SK-N-DZ (cell line): ENCODE measurements around the gene SLC20A1.

ENCODE experiments used
- DNase-seq: peaks from one replicate; pipeline ENCODE4 v3.0.0-alpha.2; 2015; ENCODE audit warnings: low spot score

Gene SLC20A1

DNA sequence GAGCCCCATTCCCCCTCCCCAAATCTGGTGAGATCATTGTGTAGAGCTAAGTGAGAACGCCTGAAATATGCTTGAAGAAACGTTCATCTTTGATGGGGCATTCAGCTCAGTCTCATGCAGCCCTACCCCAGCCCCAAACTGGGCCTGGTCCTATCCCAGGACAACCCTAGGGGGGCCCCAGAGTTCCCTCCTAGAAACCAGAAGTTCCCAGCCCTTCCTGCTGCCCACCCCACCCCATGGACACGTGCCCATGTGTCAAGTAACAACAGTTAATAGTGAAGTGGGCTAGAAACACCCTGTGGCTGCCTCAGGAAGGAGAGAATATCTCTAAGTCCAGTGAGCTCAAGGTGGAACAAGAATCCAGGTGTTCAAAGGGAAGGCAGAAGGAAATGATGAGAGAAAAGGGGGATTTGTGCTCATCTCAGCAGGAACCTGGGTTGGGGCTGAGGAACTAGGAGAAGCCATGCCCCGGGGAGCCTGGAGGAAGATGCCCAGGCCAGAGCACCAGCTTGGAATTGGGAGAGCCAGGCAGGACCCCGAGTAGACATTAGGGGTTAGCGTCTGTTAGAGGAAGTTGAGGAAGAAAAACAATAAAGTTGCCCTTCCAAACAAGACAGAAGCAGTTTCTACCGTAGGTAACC lies 20.1 kb upstream of the SLC20A1 start:
- no peak for DNase-seq

DNA sequence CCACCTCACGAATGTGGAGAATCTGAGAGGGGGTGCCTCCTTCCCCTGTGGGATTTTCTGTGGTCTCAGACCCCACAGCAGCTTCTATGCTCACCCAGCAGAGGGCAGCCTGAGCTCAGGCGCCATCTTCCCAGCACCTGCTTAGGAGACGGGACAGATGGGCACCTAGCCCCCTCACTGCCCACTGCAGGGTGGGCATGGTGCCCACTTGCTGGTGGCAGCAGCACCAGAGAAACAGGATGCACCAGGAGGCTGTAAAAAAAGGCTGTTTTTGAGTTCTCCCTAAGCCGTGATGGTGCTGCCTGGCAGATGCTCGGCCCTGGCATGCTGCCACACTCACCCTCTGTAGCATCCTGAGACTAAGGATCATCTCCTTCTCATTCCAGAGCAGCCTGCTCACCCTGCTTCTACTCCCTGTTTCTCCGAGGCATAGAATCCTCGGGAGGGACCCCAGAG lies 19.1 kb upstream of the SLC20A1 start:
- peak; percentile 54 for DNase-seq

DNA sequence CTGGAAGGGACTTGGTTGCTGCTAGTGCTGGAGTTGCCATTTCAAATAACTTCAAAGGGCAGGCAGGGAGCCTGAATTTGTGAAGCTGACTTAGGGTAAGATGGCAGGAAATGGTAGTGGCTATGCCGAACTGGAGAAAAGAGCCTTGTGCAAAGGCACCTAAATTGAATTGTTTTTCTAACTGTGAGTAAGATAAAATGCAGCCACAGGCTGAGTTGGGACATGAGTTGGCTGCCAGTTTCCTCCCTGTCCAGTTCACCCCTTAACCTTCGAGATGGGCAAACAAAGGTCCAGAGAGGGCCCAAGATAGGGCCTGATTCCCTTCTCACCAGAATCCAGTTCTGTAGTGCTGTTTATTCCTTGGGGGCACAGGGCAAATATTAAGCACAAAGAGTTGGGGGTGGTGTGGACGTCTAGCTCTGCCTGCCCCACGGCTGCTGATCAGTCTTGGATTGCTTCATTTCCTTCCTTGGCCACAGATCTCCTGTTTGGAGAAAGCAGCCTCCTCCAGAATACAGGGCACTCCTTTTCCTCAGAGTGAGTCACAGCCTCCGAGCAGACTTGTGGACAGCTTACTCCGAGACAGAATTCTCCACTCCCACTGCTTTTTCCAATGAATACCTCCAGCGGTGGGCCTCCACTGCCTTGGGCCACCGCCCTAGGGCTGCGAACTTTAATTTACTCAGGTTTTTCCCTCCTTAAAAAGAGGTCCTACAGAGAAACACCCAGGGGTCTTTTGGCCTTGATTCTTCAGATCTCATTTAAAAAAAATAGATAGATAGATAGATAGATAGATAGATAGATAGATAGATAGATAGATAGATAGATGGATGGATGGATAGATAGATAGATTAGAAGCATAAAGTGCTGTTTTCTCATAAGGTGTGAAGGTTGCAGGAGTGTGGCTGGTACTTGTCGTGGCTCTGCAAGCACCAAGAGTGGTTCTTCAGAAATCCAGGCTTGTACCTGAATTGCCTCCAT lies 18.4 kb upstream of the SLC20A1 start:
- DNase-seq, result no peak

DNA sequence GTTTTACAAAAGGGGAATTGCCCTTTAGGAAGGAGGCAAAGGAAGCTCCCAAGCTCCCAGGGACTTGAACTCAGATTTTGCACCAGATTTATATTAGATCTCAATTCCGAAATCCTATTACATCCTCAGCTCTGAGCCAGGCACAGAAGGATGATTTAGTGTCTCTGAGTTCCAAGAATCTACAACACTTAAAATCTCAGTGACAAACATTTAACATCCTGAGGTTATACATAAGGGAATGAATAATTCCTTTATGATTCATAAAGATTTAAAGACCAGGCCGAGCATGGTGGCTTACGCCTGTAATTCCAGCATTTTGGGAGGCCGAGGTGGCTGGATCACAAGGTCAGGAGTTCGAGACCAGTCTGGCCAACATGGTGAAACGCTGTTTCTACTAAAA lies 16.5 kb upstream of the SLC20A1 start:
- DNase-seq, result no peak

DNA sequence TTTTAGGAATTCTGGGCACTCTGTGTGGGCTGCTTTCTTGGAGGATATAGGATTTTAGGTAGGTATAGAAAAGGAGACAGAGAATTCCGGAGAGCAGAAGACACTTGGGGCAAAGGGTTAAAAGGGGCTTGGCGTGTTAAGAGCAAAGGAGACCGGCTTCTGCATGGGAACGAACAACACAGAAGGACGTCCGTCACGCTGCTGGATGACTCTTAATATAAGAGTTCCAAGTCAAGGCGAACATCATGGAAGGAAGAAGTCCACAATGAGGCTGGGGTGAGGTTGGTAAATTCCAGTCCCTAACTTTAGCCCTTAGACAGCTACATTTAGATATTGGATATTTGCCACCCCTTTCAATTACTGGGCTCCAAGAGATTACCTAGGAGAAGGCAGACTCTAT lies 15.9 kb upstream of the SLC20A1 start:
- DNase-seq, result no peak

DNA sequence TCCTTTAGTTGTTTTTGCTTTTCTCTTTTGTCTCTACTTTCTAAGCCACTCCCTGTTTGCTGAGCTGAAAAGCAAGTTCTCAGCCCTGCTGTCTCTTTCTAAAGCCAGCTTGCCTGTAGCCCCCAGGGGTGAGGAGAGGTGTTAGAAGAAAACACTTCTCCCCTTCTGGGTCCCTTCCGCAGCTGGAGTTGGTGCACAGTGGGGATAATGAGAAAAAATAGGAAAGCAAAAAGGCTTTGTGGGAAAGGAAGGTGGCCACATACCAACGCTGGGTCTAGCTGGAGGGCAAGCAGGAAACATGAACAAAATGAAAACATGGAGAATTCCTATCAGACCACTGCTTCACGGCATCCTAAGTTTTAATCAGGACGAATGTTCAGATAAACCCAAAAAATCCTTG lies 15.5 kb upstream of the SLC20A1 start:
- no peak for DNase-seq

DNA sequence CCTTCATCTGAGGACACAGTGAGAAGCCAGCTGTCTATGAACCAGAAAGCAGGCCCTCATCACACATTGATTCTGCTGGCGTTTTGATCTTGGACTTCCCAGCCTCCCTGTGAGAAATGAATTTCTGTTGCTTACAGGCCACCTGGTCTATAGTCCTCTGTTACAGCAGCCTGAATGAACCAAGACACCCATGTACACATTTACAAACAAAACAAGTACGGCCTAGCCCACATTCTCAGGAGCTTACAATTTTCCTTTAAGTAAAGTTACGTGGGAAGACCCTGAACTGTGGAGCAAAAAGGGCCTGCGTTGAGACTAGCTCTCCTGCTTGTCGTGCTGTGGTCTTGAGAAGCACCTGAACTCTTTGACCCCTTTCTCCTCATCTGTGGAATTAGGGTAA lies 12.0 kb upstream of the SLC20A1 start:
- no peak for DNase-seq

DNA sequence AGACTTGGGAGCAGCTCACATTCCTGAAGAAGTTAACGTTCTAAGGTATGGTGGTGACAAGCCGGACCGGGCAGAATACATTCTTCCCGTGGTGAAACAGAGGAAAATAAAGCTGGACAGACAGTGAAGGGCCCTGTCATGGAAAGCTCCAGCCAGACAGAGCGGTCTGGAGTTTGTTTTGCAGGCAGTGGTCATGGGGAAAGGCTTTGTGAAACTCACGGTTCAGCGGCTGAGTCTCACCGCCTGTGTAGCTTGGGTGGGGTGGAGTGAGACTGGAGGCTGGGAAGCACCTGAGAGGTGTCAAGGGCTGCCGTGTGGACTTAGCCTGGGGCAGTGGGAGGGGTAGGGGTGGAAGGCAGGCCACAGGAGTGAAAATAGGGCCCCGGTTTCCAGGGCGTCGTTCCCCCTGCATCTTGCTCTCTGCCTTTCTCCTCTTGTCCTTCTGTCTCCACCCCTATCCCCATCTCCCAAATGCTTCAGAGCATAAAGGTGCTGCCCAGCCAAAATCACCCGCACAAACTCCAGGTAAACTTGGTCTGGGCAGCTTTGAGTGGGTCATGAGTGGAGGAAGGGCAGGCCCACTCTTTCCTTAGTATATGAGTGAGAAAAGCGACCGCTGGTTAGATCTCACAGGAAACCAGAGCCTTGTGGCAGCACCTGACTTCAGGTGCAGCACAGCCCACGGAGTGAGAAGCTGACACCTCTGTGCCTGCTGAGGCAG lies 11.4 kb upstream of the SLC20A1 start:
- no peak for DNase-seq

DNA sequence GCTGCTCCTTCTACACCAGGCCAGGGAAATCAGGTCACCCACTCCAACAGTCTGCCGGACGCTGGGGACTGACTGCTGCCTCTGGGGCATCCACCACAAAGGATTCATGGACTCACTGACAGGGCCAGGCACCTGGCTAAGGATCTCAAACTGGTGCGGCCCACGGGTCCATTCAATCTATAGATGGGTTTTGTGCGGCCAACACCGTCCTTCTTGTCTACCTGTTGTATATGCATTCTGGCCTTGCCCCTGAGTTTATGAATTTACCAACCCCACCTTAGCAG lies 10.9 kb upstream of the SLC20A1 start:
- DNase-seq, result no peak

DNA sequence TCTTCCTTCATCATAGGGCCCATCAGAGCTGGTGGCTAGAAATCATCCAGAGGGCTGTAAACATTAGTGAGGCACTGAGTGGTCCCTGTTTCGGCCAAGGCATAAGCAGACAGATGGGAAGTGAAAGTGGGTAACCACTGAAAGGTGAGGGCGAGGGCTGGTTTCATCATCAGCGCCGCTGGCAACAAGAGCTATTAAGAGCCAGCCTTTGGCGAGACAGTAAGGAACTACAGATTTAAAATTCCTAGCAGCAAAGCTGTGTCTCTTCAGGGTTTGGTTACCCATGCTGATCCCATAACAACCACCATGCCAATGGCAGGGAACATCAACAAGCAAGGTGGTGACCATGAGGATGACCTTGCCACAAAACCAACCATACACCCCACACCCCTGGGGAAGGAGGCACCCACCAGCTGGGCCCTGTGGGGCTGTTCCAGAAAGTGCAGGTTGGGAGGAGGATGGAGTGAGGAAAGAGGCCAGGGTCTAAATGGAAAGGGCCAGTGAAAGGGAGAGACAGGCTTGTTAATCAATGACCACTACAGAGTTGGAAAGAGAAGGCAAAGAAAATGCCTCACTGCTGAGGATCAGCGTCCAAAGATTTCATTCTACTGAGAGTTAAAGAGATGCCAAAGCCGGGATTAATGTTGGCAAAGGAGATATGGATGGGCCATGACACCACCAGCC lies 9.0 kb upstream of the SLC20A1 start:
- DNase-seq, result no peak

DNA sequence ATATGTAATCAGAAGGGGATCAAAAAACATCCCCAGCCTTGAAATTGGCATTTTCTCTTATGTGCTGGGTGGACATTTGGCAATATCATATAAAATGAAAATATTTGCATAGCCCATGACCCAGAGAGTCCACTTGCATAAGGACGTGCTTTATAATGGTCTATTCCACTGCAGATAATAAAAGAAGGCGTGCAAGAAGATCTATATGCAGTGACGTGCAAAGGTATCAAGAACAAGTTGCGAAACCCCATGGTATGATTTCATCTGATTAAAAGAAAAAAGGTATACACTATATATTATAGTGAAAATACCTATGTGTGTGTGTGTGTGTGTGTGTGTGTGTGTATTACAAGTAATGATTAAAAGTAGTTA lies 8.5 kb upstream of the SLC20A1 start:
- no peak for DNase-seq

DNA sequence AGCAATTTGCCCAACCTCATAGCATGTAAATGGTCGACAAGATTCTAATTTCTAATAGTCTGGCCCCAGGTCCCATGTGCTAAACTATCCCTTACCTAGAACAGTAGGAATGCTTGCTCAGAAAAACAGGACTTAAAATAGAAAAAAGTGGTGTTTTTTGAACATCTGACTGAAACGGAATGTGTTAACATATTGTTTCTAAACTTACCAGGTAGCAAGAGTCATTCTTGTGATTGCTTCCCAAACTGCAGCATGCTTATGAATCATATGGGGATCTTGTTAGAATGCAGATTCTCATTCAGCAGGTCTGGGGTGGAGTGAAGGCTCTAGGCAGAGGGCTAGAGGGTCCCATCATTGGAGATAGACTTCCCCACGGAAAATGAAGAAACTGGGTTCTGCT lies 5.8 kb upstream of the SLC20A1 start:
- DNase-seq, result no peak

DNA sequence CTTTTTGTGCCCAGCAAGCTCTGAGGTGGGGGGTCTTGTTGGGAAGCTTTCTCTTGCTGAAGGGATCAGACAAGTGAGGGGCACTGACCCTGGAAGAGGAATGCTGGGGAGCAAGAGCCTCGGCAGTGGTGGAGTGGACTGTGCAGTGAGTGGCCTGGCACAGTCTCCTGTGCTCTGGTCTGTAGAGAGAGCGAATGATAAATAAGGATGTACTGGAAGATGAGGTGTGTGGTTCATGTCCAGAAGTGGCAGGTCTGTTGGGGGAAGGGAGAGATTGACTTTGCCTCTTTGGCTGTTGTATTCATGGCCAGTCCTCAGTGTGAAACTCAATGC lies 5.3 kb upstream of the SLC20A1 start:
- no peak for DNase-seq

DNA sequence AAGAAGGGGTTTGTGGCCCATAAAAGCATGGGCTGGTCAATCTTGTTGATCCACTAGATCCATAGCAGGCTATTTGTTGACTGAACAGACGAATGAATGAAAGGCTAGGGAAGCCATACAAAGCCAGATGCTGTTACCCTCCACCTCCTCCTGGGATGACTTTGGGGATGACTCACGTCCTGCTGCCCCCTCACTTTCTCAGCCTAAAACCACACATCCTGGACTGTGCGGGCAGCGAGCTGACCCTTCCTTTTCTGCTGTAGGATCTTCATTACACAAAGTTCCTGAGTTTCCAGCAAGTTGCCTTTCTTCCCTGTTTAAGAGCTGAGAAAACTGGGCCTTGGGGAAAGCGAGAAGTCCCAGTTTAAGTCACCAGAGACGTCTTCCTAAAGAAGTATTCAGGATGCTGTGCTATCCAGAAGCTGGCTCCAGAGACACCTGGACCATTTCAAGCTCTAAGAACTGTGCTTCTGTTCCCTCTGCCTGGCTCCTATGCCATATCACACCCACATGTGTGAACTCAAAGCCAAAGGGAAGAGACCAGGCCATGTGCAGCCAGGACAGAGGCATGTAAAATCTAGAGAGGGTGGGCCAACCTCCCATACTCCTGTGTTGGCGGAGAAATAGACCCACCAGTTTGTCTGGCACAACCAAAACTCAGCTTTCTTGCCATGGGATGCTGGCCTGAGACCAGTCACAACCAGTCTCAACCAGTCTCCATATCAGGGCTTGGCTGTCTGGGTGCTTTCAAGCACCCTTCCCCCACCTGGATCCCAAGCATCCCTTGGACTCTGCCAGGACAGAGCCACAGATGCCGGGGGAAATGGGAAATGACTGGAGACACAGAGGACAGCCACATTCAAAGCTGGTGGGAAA lies 4.7 kb upstream of the SLC20A1 start:
- no peak for DNase-seq

DNA sequence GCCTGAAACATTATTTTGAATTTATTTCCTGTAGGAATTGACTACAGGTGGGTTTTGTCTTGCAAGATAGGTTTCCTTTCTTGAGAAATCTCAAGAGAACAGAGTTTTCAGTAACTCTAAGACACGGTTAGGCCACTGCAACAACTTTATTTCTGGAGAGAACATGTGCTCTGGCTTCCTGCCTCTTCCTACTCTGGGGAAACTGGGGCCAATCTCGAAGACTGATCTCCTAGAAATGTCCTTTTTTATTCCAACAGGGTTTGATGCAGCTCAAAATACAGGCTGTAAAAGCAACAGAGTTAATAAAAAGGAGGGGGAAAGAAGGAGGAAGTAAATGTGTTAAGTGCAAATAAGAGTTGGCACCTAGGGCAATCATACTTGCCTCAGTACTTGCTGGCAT lies 4.0 kb upstream of the SLC20A1 start:
- no peak for DNase-seq

DNA sequence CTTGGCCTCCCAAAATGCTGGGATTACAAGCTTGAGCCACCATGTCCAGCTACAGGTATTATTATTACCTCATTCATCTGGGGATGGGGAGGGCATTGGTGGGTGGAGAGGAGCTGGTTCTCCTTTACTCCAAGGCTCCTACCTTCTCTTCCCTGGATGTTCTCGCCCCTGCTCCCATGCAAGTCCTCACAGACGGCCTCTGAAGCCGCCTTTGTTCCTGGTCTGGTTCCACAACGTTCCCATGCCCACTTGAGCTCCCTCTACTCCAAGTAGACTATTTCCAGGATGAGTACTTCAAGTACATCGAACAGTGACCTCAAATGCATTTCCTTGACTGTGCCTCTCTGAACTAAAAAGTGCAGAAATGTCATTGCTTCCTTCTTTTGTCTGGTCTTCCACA lies 3.2 kb upstream of the SLC20A1 start:
- no peak for DNase-seq

DNA sequence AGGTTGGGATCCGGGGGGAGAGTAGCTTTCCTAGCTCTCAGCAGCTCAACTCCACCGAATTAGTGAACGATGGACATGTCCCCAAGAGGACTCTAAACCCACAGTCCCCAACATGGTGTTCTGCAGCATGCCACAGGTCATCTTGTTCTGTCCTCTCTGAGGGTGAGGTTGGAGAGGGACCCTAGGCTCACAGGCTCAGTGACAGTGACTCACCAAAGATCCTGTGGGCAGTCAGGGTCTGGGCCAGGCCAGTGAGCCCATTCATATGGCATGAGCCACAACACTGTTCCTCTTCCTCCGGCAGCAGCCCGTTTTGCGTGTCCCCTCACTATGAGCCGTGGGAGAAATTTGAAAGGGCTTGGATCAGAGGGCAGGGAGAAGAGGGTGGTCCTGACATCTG lies 2.8 kb upstream of the SLC20A1 start:
- DNase-seq, result no peak

DNA sequence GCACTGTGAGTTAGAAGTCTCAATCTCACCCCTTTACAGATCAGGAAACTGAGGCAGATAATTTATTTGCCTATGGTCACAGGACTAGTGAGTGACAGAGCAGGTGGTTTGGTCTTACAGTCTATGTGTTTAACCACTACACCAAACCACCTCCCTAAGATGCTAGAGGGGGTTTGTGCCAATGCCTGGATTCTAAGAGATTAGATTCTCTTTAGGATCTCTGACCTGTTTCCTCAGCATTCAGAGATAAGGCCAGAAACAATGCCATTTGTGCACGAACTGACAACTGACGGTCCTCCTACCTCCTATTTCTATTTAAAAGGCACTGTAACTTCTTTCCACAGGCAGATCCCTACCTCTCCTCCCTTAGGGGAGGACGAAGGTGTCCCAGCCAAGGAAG lies 2.3 kb upstream of the SLC20A1 start:
- DNase-seq, result no peak

DNA sequence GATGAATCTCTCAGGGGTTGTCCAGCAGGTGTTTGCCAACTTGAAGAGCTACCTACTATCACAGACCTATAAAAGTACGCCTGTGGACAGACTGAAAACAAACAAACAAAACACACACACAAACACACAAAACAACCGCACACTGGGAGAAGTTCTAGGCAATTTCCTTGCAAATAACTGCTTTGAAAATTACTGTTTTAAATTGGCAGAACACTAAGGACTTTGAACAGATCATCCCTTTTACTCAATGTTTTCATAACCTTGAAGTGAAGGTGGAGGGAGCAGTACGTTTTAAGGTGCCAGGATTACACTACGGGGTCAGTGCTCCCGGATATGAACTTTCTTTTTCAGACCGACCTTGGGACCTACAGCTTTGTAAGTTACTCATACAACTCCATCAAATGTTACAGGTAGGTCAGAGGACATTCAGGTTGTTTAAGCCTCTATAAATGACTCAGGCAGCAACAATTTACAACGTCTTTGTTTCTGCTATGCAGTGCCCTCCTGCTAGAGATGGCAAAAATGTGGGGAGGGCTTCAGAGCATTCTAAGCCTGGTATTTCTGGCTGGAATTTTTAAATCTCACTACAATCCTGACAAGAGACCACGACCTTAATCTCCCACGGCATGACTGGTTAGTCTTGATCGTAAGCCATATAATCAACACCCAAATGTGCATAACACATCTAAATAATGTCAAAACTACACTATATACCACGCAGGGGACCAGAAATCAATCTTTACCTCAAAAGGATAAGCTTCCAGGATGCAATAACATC lies 1.4 kb upstream of the SLC20A1 start:
- DNase-seq, result no peak

DNA sequence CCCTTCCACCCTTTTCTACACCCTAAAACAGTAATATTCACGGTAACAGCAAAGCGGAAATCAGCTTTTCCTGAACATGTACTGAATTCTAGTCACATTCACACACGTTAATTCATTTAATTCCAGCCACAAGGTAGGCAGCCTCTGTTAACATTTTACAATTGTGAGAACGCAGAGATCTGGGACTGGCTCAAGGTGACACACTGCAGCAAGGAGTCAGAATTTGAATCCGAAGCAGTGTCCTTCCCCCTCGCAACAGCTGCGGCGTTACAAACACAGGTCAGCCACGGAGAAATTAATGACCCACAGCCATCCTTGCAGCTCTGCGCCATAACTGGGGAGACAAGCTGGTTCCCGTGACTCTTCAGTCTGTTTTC lies 818 bp upstream of the SLC20A1 start:
- no peak for DNase-seq
